ENCODE data around the gene IFNK. TPM values are rescaled to one million over a fixed set of nuclear protein-coding genes. Genes with fewer than 3 reads are reported as not detected.

IFNK gene
- total RNA-seq, 1 donor from 2014 or later: not detected

GRCh38 chr9:27514551-27514950 is 9.5 kb upstream of the IFNK start:
- no peak overlapping the region for H3K4me3 ChIP-seq (ENCODE audit: low read depth, low read length)
- FAIRE-seq: no peak
- H3K36me3 ChIP-seq (ENCODE audit: control insufficient read depth, insufficient read depth, low read length): no peaks in the 10 kb centered on the region
- no peaks in the 10 kb centered on the region for H3K27me3 ChIP-seq (ENCODE audit: control insufficient read depth, insufficient read depth, low read length)
- no peak for TF ChIP-seq CTCF (IDR thresholded peaks at IDR 0.05; ENCODE audit: insufficient read depth, low read length, severe bottlenecking)
- no peak for DNase-seq (ENCODE audit: low read depth)

- H3K36me3 ChIP-seq (ENCODE audit: control insufficient read depth, insufficient read depth, low read length): no peaks in the 10 kb centered on the region
- no peak overlapping the region for H3K4me3 ChIP-seq (ENCODE audit: low read depth, low read length)
- FAIRE-seq: no peak
- no peaks in the 10 kb centered on the region for H3K27me3 ChIP-seq (ENCODE audit: control insufficient read depth, insufficient read depth, low read length)
- TF ChIP-seq CTCF (IDR thresholded peaks at IDR 0.05; ENCODE audit: insufficient read depth, low read length, severe bottlenecking): no peak
- DNase-seq (ENCODE audit: low read depth): no peak
These were observed 6.1 kb upstream of the IFNK start for GRCh38 chr9:27518006-27518405.

GRCh38 chr9:27518809-27519208 is 5.3 kb upstream of the IFNK start:
- no peak for TF ChIP-seq CTCF (IDR thresholded peaks at IDR 0.05; ENCODE audit: insufficient read depth, low read length, severe bottlenecking)
- Histone ChIP-seq H3K36me3 (ENCODE audit: control insufficient read depth, insufficient read depth, low read length) (no peaks in the 10 kb centered on the region), H3K27me3 (ENCODE audit: control insufficient read depth, insufficient read depth, low read length) (no peaks in the 10 kb centered on the region), H3K4me3 (ENCODE audit: low read depth, low read length) (no peak overlapping the region)
- no peak for FAIRE-seq
- peak; percentile 43 for DNase-seq (ENCODE audit: low read depth)

GRCh38 chr9:27519466-27520465 is 4.3 kb upstream of the IFNK start:
- DNase-seq (ENCODE audit: low read depth): peak; percentile 96
- FAIRE-seq: peak; percentile 93
- H3K4me3 ChIP-seq (ENCODE audit: low read depth, low read length): no peak overlapping the region
- no peaks in the 10 kb centered on the region for H3K27me3 ChIP-seq (ENCODE audit: control insufficient read depth, insufficient read depth, low read length)
- TF ChIP-seq CTCF (IDR thresholded peaks at IDR 0.05; ENCODE audit: insufficient read depth, low read length, severe bottlenecking): no peak
- H3K36me3 ChIP-seq (ENCODE audit: control insufficient read depth, insufficient read depth, low read length): no peaks in the 10 kb centered on the region

- DNase-seq (ENCODE audit: low read depth) (no peak), FAIRE-seq (no peak)
- TF ChIP-seq CTCF (IDR thresholded peaks at IDR 0.05; ENCODE audit: insufficient read depth, low read length, severe bottlenecking): no peak
- Histone ChIP-seq H3K27me3 (ENCODE audit: control insufficient read depth, insufficient read depth, low read length) (no peaks in the 10 kb centered on the region), H3K4me3 (ENCODE audit: low read depth, low read length) (no peak overlapping the region), H3K36me3 (ENCODE audit: control insufficient read depth, insufficient read depth, low read length) (no peaks in the 10 kb centered on the region)
These were observed 3.1 kb upstream of the IFNK start for GRCh38 chr9:27520986-27521385.
